ENCODE data around the gene DAO. TPM values are rescaled to one million over a fixed set of nuclear protein-coding genes. Genes with fewer than 3 reads are reported as not detected.

DAO gene
- not detected for polyA plus RNA-seq (2013, experiment 1 of 2)
- polyA plus RNA-seq (2013, experiment 2 of 2) = not detected

GRCh38 chr12:108879615-108880254 is at the start of gene DAO:
Gene DAO, plus strand, starts transcription at chr12:108880092. Its CDS starts 4,915 bp downstream, at chr12:108885007.
- WGBS (ENCODE audit: extremely low coverage, insufficient coverage, low lambda C conversion rate) = no CpG with 5 or more reads among the region's 16 CpGs
- H3K4me1 ChIP-seq (ENCODE audit: control insufficient read depth, low read depth, low read length) = no peaks in the 10 kb centered on the region
- no peak within 1 kb of the TSS for H3K56ac ChIP-seq (ENCODE audit: low read length)
- no peak within 1 kb of the TSS for H3K27ac ChIP-seq (ENCODE audit: low read depth, low read length)
- H4K8ac ChIP-seq (ENCODE audit: low read depth, low read length) = no peak within 1 kb of the TSS
- H3K36me3 ChIP-seq (ENCODE audit: control insufficient read depth, insufficient read depth, low read length) = no peaks in the 10 kb centered on the region
- H2BK120ac ChIP-seq (ENCODE audit: low read depth, low read length) = no peak within 1 kb of the TSS
- no peak within 1 kb of the TSS for H4K5ac ChIP-seq (ENCODE audit: low read length)
- no peak within 1 kb of the TSS for H3K9ac ChIP-seq (ENCODE audit: low read length)
- no peak within 1 kb of the TSS for H2AK5ac ChIP-seq (ENCODE audit: low read length)
- DNase-seq = no peak
- H3K18ac ChIP-seq (ENCODE audit: low read length) = no peak within 1 kb of the TSS
- no peak within 1 kb of the TSS for H3K4me3 ChIP-seq (ENCODE audit: low read length)
- no peaks in the 10 kb centered on the region for H3K79me2 ChIP-seq (ENCODE audit: control insufficient read depth, insufficient read depth, low read length)
- no peak within 1 kb of the TSS for H3K23ac ChIP-seq (ENCODE audit: low read length)
- H3K4me2 ChIP-seq (ENCODE audit: low read length) = no peak within 1 kb of the TSS
- no peaks in the 10 kb centered on the region for H3K27me3 ChIP-seq (ENCODE audit: insufficient read depth, low read length, poor library complexity)
- no peak within 1 kb of the TSS for H3K4ac ChIP-seq (ENCODE audit: low read depth, low read length)
- H2BK5ac ChIP-seq (ENCODE audit: low read length) = no peak within 1 kb of the TSS
- H3K79me1 ChIP-seq (ENCODE audit: low read length) = no peaks in the 10 kb centered on the region
- no peak within 1 kb of the TSS for H2BK15ac ChIP-seq (replicated peaks; ENCODE audit: low read depth)

GRCh38 chr12:108831309-108831991 is 48.4 kb upstream of the DAO start:
- no peak overlapping the region for H3K23ac ChIP-seq (ENCODE audit: low read length)
- no peak overlapping the region for H3K4ac ChIP-seq (ENCODE audit: low read depth, low read length)
- H4K5ac ChIP-seq (ENCODE audit: low read length) = no peak overlapping the region
- no peak overlapping the region for H3K27ac ChIP-seq (ENCODE audit: low read depth, low read length)
- H2BK120ac ChIP-seq (ENCODE audit: low read depth, low read length) = no peak overlapping the region
- peaks cover 2% of the 10 kb centered on the region for H3K79me1 ChIP-seq (ENCODE audit: low read length)
- no peaks in the 10 kb centered on the region for H3K79me2 ChIP-seq (ENCODE audit: control insufficient read depth, insufficient read depth, low read length)
- no peak overlapping the region for H2BK5ac ChIP-seq (ENCODE audit: low read length)
- no peak overlapping the region for H3K4me2 ChIP-seq (ENCODE audit: low read length)
- H3K27me3 ChIP-seq (ENCODE audit: insufficient read depth, low read length, poor library complexity) = no peaks in the 10 kb centered on the region
- no CpG with 5 or more reads among the region's 11 CpGs for WGBS (ENCODE audit: extremely low coverage, insufficient coverage, low lambda C conversion rate)
- no peak overlapping the region for H3K18ac ChIP-seq (ENCODE audit: low read length)
- H3K56ac ChIP-seq (ENCODE audit: low read length) = no peak overlapping the region
- no peaks in the 10 kb centered on the region for H3K36me3 ChIP-seq (ENCODE audit: control insufficient read depth, insufficient read depth, low read length)
- DNase-seq = no peak
- no peak overlapping the region for H3K4me3 ChIP-seq (ENCODE audit: low read length)
- no peak overlapping the region for H3K9ac ChIP-seq (ENCODE audit: low read length)
- no peak overlapping the region for H4K8ac ChIP-seq (ENCODE audit: low read depth, low read length)
- H3K4me1 ChIP-seq (ENCODE audit: control insufficient read depth, low read depth, low read length) = no peaks in the 10 kb centered on the region
- H2AK5ac ChIP-seq (ENCODE audit: low read length) = no peak overlapping the region
- H2BK15ac ChIP-seq (replicated peaks; ENCODE audit: low read depth) = no peak overlapping the region

- no CpG with 5 or more reads among the region's 6 CpGs for WGBS (ENCODE audit: extremely low coverage, insufficient coverage, low lambda C conversion rate)
- Histone ChIP-seq H3K4me2 (ENCODE audit: low read length) (no peak overlapping the region), H4K5ac (ENCODE audit: low read length) (no peak overlapping the region), H3K79me1 (ENCODE audit: low read length) (peaks cover 2% of the 10 kb centered on the region), H4K8ac (ENCODE audit: low read depth, low read length) (no peak overlapping the region), H2AK5ac (ENCODE audit: low read length) (no peak overlapping the region), H3K36me3 (ENCODE audit: control insufficient read depth, insufficient read depth, low read length) (no peaks in the 10 kb centered on the region), H3K27me3 (ENCODE audit: insufficient read depth, low read length, poor library complexity) (no peaks in the 10 kb centered on the region), H3K56ac (ENCODE audit: low read length) (no peak overlapping the region), H2BK15ac (replicated peaks; ENCODE audit: low read depth) (no peak overlapping the region), H3K4me1 (ENCODE audit: control insufficient read depth, low read depth, low read length) (no peaks in the 10 kb centered on the region), H3K23ac (ENCODE audit: low read length) (no peak overlapping the region), H3K9ac (ENCODE audit: low read length) (no peak overlapping the region), H3K27ac (ENCODE audit: low read depth, low read length) (peak overlapping the region; percentile 55), H3K18ac (ENCODE audit: low read length) (no peak overlapping the region), H2BK5ac (ENCODE audit: low read length) (no peak overlapping the region), H3K79me2 (ENCODE audit: control insufficient read depth, insufficient read depth, low read length) (no peaks in the 10 kb centered on the region), H3K4ac (ENCODE audit: low read depth, low read length) (no peak overlapping the region), H3K4me3 (ENCODE audit: low read length) (no peak overlapping the region), H2BK120ac (ENCODE audit: low read depth, low read length) (no peak overlapping the region)
- DNase-seq = no peak
Observed at GRCh38 chr12:108832208-108832607, 47.7 kb upstream of the DAO start.

- no peak overlapping the region for H3K4me3 ChIP-seq (ENCODE audit: low read length)
- no peaks in the 10 kb centered on the region for H3K36me3 ChIP-seq (ENCODE audit: control insufficient read depth, insufficient read depth, low read length)
- no peaks in the 10 kb centered on the region for H3K4me1 ChIP-seq (ENCODE audit: control insufficient read depth, low read depth, low read length)
Observed at GRCh38 chr12:108832730-108833354, 47.0 kb upstream of the DAO start.

GRCh38 chr12:108833355-108833733 is 46.5 kb upstream of the DAO start:
- no peak overlapping the region for H3K4me3 ChIP-seq (ENCODE audit: low read length)
- no peak overlapping the region for H3K18ac ChIP-seq (ENCODE audit: low read length)
- no peak overlapping the region for H3K4ac ChIP-seq (ENCODE audit: low read depth, low read length)
- peak overlapping the region; percentile 45 for H3K27ac ChIP-seq (ENCODE audit: low read depth, low read length)
- H3K36me3 ChIP-seq (ENCODE audit: control insufficient read depth, insufficient read depth, low read length) = no peaks in the 10 kb centered on the region
- peak; percentile 98 for DNase-seq
- no peak overlapping the region for H4K8ac ChIP-seq (ENCODE audit: low read depth, low read length)
- H3K4me1 ChIP-seq (ENCODE audit: control insufficient read depth, low read depth, low read length) = peaks cover 2% of the 10 kb centered on the region
- H2BK120ac ChIP-seq (ENCODE audit: low read depth, low read length) = no peak overlapping the region
- H2BK5ac ChIP-seq (ENCODE audit: low read length) = no peak overlapping the region
- peaks cover 2% of the 10 kb centered on the region for H3K79me1 ChIP-seq (ENCODE audit: low read length)
- H2BK15ac ChIP-seq (replicated peaks; ENCODE audit: low read depth) = no peak overlapping the region
- no peak overlapping the region for H2AK5ac ChIP-seq (ENCODE audit: low read length)
- no peak overlapping the region for H3K4me2 ChIP-seq (ENCODE audit: low read length)
- no peaks in the 10 kb centered on the region for H3K27me3 ChIP-seq (ENCODE audit: insufficient read depth, low read length, poor library complexity)
- H3K56ac ChIP-seq (ENCODE audit: low read length) = no peak overlapping the region
- WGBS (ENCODE audit: extremely low coverage, insufficient coverage, low lambda C conversion rate) = no CpG with 5 or more reads among the region's 9 CpGs
- H3K9ac ChIP-seq (ENCODE audit: low read length) = no peak overlapping the region
- H4K5ac ChIP-seq (ENCODE audit: low read length) = no peak overlapping the region
- H3K79me2 ChIP-seq (ENCODE audit: control insufficient read depth, insufficient read depth, low read length) = no peaks in the 10 kb centered on the region
- no peak overlapping the region for H3K23ac ChIP-seq (ENCODE audit: low read length)

More at GRCh38 chr12:108832730-108833354, 47.0 kb upstream of the DAO start:
- H3K27ac ChIP-seq (ENCODE audit: low read depth, low read length) = peak overlapping the region; percentile 55
- no CpG with 5 or more reads among the region's 10 CpGs for WGBS (ENCODE audit: extremely low coverage, insufficient coverage, low lambda C conversion rate)
- no peak overlapping the region for H2AK5ac ChIP-seq (ENCODE audit: low read length)
- H3K4ac ChIP-seq (ENCODE audit: low read depth, low read length) = no peak overlapping the region
- H3K23ac ChIP-seq (ENCODE audit: low read length) = no peak overlapping the region
- no peak overlapping the region for H3K4me2 ChIP-seq (ENCODE audit: low read length)
- H3K9ac ChIP-seq (ENCODE audit: low read length) = no peak overlapping the region
- peaks cover 2% of the 10 kb centered on the region for H3K79me1 ChIP-seq (ENCODE audit: low read length)
- H2BK5ac ChIP-seq (ENCODE audit: low read length) = no peak overlapping the region
- peak; percentile 86 for DNase-seq
- H4K8ac ChIP-seq (ENCODE audit: low read depth, low read length) = no peak overlapping the region
- no peak overlapping the region for H4K5ac ChIP-seq (ENCODE audit: low read length)
- no peaks in the 10 kb centered on the region for H3K79me2 ChIP-seq (ENCODE audit: control insufficient read depth, insufficient read depth, low read length)
- no peaks in the 10 kb centered on the region for H3K27me3 ChIP-seq (ENCODE audit: insufficient read depth, low read length, poor library complexity)
- H3K18ac ChIP-seq (ENCODE audit: low read length) = no peak overlapping the region
- no peak overlapping the region for H2BK120ac ChIP-seq (ENCODE audit: low read depth, low read length)
- H2BK15ac ChIP-seq (replicated peaks; ENCODE audit: low read depth) = no peak overlapping the region
- no peak overlapping the region for H3K56ac ChIP-seq (ENCODE audit: low read length)
